ENCODE measurements around the gene TMEM54.

The TMEM54 gene

DNA sequence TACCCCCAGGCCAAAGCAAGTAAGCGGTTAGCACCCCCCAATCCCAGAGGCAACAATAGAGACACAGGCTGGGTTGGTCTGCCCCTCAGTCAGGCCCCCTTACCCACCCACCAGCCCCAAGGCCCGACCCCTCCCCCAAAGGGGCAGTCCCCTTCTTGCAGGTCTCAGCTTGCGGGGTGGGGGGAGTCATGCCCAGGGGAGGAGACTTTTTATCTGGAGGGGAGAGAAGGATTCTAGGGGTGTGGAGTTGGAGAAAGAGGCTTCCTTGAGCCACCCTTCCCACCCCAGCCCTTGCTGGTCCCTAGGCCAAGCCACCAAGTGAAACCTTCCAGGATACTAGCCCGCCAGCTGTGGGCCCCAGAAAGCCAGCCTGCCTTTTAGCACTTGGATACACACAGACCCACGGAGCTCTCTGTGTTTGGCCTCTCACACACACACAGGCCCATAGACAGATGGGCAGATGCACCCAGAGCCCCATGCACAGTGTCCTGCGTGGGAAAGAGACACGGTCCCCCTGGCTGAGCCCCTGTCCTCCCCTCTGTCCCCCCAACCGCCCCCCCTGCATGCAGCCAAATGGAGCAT, 7.1 kb downstream of the TMEM54 start:
- no peak for DNase-seq

DNA sequence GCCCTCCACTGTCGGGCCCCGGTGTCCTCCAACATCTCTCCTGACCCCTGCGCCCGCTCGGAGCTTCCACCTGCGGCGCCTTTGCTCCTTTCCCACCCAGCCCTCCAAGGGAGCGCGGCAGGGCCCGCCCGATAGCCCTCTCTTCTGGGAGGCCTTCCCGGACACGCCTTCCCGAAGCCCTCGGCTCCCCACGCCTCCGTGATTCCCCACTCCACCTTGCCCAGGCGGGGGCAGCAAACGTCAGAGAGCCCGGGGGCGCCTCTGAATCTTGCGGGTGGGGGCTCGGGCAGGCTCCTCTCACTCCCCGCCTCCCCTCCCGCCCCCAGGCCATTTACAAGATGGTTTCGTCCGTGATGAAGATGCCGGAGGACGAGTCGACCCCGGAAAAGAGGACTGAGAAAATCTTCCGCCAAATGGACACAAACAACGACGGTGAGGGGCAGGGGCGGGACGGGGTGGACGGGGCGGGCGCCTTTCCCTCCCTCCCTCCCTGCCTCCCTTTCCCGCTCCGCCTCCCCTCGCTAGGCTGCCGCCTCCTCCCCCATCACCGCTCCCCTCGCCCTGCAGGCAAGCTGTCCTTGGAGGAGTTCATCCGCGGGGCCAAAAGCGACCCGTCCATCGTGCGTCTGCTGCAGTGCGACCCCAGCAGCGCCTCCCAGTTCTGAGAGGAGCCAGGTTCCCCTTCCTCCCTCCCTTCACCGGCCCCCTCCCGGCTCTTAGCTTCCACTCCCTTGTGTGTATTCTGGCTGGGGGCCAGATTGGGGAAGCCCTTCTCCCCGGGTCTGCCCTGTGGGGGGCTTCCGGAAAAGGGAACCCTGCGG, 7.8 kb downstream of the TMEM54 start:
- no peak for DNase-seq

DNA sequence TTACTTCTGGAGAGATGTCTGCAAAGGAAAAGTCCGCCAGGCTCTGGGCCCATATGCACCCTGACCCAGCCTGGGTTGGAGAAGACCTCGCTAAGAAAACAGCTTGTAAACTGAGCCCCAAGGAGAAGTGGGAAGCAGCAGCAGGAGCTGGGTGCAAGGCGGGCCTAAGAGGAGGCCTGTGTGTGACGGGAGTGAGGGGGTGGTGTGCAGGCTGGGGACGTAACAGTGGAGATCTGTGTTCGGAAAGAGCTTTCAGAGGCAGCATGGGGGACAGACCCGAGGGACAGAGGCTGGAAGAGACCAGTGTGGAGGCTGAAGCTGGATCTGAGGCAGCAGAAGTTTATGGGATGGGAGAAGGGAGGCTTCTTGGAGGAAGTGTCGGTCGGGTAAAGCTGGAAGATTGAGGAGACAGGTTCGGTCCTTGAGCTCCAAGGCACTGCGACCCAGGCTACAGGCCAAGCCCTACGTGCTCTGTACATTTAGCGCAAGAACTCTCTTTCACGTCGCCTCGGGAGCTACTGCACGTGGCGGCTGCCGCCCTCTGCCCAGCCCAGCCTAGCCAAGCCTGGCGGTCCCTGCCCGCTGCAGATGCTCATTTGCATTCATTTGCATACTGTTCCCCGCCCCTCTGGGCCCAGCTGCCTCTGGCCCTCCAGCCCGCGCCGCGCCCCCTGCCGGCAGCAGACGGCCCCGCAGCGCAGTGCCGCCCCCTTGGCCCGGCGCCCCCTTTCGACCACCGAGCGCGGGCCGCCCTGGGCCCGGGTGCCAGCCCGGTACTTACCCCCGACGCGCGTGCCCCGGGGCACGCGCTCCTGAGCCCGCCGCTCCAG, 8.6 kb downstream of the TMEM54 start:
- no peak for DNase-seq

DNA sequence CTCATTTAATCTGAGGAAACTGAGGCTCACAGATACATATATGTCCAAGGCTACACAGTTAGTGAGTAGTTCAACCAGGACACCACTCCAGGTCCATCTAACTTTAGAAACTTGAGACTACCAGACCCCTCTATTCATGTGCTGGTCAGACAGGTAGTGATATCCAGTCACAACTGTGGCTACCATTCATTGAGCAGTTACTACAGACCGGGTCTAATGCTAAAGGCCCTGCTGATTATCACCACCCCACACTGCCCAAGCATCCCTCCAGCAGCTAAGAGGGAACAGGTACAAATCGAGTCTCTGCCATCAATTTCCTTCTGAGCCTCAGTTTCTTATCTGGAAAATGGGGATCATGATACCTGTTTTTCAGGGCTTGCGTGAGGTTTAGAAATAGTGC, 9.6 kb downstream of the TMEM54 start:
- no peak for DNase-seq

DNA sequence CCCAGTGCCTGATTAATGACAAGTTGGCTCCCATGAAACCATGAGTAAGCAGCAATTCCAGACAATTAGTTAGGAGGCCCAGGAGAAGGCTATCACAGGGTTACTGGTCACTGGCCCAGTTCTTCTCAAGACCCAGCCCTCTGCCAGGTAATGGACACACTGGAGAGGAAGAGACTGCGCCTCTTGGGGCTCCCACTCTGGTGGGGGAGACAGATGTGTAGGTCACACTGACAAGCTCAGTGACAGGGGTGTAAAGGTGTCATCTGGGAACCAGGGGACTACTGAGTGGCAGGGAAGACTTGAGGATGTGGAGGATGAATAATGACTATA, 10.0 kb downstream of the TMEM54 start:
- no peak for DNase-seq

DNA sequence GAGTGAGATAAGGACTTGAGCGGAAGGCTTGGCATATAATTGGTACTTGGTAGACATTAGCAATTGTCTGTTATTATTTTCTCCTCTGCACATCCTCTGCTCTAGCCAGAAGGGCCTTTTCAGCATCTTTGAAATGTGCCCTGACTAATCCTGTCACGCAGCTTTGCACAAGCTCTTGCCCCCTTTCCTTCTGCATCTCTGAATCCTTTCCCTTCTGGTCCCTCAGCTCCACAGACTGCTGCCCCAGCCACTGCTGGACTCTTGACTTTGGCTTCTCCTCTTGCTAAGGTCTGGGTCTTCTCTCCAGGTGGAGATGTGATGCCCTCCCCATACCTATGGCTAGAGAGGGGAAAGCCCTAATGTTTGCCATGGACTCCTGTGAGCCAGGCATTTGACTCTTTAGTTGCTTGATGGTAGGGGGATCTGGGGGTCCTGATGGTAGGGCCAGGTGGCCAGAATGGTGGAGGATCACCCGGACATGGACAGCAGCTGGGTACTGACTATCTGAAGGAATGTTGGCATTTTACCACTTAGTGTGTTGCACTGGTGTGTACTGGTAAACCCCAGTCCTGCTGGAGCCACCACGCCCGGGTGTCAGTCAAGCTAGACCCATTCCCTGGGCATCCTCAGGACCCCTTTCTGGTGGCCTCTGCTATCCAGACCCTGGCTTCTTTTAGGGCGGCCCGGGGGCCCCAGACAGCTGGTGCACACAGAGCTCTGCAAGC, 10.5 kb downstream of the TMEM54 start:
- no peak for DNase-seq

DNA sequence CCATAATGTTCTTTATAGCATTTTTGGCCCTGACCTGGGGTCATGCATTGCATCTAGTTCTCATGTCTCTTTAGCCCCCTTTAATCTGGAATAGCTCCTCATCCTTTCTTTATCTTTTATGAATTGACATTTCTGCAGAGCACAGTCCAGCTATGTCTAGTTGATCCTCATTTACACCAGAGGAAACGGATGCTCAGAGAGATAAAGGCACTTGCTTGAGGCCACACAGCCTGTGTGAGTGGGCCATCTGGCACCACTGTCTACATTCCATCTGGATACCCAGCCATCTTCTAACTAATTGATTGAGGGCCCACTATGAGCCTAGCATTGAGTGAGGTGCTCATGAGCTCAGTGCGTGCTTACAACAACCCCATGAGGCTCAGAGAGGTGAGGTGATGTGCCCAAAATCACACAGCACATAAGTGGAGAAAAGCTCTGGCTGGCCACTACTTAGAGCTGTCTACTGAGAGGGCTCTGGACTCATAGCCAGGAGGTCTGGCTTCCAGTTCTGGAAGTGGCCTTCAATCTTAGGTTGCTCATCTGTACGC, 11.4 kb downstream of the TMEM54 start:
- DNase-seq, result no peak

DNA sequence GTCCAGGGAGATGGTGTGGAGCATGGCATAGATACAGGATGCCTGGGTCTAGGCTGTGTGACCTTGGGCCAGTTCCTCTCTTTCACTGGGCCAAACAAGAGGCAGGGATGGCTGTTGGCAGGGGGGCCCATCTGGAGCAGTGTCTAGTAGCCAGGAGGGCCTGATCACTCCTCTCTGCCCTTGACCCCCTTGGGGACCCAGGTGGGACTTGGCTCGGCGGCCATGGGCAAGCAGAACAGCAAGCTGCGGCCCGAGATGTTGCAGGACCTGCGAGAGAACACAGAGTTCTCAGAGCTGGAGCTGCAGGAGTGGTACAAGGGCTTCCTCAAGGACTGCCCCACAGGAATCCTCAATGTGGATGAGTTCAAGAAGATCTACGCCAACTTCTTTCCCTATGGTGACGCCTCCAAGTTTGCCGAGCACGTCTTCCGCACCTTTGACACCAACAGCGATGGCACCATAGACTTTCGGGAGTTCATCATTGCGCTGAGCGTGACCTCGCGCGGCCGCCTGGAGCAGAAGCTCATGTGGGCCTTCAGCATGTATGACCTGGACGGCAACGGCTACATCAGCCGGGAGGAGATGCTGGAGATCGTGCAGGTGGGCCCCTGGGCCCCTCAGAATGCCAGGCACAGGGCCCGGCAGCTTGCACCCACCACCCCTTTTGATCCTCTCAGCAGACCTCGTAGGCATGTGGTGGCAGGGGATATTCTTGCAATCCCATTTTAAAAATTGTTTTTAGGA, 12.3 kb downstream of the TMEM54 start:
- no peak for DNase-seq

DNA sequence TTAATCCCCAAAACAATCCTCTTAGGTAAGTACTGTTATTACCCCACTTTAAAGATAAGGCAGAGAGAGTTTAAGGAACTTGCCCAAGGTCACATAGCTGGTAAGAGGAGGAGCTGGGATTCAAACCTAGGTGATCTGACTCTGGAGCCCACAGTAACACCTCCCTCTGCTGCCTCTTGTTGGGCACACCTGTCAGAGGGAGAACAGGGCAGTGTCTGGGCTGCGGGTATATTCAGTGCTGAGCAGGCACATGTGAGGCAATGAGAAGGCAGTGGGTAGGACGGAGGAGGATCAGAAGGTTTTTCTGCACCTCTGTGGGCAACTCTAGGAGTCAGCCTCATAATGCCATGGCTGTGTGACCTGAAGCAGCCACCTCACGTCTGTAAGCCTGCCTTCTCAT, 13.1 kb downstream of the TMEM54 start:
- no peak for DNase-seq

DNA sequence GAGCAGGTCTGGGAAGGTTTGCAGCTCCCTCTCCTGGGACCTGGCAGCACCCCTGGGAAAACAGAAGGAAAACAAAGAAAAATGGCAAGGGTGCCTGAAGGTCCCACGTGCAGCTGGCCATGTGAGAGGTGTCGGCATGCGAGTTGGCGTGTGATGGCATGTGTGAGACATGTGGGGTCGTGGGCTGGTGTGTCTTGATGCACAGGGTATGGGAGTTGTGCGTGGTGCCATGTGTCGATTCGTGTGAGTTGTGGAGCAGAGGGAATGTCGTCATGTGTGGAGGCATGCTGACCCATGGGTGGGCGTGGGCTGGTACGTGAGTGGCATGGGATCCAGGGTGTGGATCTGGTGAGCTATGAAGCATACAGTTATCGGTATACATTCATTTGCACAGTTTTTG, 13.6 kb downstream of the TMEM54 start:
- no peak for DNase-seq

DNA sequence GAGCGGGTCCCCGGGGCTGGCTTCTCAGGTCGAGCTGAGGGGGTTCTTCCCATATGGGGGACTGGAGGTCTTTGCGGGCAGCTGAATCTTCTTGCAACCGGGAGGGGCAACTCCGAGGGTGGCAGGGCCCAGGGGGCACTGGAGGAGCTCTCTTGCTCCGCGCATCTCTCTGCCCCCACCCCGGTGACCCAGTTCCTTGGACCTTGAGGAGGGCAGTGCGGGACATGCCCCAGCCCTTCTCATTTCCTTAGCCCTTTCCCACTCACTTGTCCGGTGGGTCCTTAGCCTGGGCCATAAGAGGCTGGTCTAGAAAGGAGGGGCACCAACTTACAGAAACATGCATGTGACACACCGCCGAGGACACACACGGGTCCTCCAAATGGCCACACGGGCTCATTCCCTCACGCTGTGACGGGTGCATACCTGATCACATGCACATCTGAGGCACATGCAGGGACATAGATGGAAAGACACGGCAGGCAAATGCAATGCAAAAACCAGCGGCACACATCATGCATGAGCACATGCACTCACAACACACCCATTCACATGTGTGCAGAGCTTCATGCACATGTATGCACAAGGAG, 14.3 kb downstream of the TMEM54 start:
- DNase-seq, result no peak

DNA sequence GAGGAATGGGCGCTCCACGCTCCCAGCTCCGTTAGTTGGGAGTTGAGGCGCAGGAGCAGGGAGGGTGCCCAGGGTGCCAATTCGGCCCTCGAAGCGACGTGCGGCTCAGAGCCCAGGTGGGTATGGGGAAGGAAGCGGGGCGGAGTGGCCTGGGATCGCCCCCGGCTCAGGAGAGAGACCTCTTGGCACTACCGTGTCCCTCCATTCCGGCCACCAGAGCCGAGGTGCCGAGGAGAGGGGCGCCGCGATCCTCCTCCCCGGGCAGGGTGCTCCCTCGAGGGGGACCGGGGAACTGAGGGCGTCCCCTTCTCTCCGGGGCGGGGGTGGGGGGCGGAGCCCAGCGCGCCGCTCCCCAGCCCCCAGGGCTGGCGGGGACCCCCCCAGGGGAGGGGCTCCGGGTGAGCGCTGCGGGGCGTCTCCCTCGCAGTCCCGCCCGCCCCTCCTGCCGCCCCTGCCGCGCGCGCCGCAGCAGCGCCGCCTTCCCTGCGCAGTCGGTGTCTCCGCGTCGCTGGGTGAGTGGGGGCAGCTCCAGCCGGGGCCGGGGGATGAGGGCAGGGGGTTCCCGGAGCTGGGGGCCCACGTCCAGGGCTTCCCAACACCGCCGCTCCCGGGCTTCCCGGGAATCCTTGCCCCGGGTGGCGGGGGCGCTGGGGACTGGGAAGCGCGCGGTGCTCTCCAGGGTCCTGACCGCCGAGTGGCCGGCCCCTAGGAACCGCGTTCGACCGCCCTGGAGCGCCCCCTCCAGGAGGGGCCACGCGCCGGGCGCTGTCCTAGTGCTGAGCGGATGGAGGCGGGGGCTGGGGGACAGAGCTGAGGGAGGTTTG, 15.0 kb downstream of the TMEM54 start, which contains the start of gene HPCA:
HPCA (plus strand) TSS at position 488 of the 824 bp plus-strand sequence. CDS start 2,408 bp downstream, outside the sequence.
- no peak for DNase-seq

DNA sequence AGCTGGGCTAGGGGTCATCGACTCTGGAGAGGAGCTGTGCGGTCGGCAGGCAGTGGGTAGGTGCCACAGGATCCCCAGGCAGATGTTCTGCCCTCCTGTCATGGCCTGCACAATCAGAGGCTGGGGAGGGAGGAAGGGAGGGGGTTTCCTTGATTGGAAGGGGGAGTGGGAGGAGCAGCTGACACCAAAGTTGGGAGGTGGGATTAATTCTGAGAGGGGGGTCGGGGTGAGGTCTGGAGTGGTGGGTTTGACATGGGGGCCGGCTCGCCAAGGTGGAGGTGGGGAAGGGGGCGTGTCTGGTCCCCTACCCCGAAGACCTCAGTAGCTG, 15.5 kb downstream of the TMEM54 start:
- DNase-seq, result no peak

DNA sequence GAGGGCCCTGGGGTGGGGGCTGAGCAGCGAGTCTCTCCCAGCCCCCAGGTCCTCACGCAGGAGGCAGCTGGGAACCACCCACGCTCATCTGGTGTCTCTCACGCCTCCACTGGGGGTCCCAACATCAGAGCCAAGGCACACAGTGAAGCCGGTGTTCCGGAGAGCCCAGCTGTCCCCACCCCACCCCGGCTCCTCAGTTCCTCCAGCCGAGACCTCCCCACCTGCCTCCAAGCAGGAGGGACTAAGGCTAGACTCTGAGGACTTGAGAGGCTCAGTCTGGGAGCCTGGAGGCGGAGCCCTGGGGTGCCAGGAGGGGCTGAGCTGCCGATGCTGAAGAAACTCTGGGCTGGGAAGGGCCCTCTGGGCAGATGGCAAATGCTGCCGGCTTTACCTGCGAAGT, 16.5 kb downstream of the TMEM54 start:
- DNase-seq, result no peak

DNA sequence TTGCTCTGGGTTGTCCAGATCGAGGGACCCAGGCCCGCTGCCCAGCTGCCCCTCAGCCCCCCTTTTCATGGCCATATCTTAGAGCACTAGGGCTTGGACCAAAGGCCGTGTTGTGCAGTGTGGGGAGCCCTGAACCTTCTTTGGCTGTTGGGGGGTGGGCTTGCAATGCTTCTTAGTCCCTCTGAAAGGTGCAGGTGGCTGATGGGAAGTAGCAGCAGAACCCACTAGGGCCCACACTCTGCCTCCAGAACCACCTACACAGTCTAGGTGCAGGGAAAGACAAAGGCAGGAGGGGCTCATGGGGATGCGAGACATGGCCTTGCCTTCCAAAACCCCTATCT, 17.2 kb downstream of the TMEM54 start:
- no peak for DNase-seq

DNA sequence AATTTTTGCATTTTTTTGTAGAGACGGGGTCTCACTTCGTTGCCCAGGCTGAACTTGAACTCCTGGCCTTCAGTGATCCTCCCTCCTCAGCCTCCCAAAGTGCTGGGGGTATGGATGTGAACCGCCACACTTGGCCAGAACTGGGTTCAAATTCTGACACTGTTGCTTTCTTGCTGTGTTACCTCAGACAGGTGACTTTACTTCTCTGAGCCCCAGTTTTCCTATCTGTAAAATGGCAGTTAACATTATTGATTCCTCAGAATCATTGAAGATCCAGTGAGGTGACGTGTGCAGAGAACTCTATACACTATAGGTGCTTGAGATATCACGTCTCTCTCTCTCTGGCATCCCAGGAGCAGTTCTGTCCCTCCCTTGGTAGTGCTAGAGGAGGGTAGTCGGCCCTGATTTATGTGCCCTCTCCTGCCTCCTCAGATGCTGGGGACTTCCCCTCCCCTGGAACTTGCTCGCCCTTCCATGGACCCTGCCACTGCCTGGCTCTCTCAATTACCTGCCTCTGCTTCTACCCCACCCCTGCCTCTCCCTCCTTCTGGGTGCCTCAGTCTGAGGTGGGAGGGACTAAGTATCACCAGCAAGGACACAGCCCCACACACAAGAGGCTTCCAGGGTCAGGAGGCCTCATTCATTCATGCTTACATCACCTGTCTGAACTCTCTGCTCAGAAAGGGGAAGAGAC, 17.7 kb downstream of the TMEM54 start:
- no peak for DNase-seq

DNA sequence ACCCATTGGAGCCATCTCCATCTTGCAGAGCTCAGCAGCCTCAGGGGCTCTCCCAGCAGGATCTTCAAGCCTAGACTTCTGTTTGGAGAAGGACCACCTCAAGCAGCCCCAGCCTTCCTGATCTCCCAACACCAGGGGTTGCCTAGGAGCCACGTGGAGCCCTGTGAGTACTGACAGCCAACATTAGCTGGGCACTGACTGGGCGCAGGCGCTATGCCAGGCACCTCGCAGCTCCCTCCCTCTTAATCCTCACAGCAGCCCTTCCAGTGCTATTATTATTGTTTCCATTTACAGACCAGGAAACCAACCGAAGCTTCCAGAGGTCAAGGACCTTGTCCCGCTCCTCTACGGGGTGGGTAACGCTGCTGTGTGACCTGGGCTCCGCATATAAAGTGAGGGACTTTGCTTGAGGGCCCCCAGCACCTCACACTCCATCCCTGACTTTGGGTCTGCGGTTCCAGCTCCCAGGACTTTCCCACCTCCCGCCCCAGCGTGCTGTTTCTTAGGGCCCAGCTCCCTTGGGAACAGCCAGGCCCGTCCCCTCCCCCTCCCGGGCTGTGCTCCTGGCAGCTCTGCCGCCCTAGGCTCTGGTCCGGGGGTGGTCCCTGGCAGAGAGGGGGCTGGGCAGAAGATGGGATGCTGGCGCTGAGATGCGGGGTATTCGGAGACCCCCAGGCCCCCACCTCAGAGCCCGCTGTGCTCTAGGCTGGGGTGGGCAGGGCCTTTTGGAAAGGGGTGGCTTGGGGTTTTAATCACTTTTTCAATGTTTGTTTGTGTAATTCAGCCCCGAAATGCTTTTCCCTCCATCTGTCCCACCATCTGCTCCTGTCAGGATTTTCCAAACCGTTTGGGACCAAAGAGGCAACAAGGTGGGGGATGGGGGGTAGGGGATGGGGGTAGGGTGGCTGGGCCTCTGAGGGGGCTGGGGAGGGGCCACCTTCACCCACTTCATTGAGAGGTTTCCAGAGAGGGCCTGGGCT, 19.0 kb downstream of the TMEM54 start:
- no peak for DNase-seq

DNA sequence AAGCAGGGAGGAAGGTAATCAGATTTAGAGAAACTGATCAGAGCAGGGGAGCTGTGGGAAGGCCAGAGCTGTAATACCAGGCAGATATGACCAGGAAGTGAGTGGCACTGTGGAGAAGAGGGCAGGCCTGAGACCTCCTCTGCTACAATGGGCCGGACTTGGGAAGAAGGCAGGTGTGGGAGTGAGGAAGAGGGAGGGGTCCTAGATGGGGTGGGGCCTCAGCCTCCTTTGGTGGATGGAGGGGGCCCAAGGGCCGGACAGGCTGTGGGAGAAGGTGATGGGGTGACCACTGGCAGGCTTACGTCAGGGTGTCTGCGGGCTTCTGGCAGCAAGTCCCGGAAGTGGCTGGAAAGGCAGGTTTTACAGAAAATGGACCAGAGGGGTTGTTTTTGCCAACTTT, 19.9 kb downstream of the TMEM54 start:
- DNase-seq, result no peak

DNA sequence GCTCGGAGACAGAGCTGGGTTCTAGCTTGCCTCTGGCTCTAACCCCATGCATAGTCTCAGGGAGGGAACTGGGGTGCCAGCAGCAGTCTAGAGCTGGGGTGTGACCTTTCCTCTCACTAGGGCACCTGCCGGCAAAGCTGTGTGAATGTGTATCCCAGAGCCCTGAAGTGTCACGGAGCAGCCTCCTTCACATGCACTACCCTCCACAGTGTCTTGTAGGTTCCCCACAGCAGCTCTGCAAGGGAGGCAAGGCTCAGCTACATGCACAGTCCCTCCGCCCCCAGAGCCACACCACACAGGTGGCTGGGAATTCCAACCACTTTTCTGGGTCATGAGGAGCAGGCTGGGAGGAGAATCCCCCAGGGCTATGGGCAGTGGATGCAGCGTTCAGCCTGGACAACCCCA, 22.6 kb downstream of the TMEM54 start:
- DNase-seq, result no peak

All from NCI-H1436 treated with DMSO at 0.1 percent for 48 hours (cell line).